HG02840 (cell line): Measurements from ENCODE around the gene ARFGAP2.

Source experiments
- ATAC-seq: cut with Tn5 transposase; IDR thresholded peaks from one replicate; pipeline ENCODE4 v1.9.1; 2021; ENCODE audit warnings: mild to moderate bottlenecking, moderate library complexity, moderate number of reproducible peaks; ENCODE audit not compliant: unreplicated experiment, low FRiP score

The ARFGAP2 gene

DNA sequence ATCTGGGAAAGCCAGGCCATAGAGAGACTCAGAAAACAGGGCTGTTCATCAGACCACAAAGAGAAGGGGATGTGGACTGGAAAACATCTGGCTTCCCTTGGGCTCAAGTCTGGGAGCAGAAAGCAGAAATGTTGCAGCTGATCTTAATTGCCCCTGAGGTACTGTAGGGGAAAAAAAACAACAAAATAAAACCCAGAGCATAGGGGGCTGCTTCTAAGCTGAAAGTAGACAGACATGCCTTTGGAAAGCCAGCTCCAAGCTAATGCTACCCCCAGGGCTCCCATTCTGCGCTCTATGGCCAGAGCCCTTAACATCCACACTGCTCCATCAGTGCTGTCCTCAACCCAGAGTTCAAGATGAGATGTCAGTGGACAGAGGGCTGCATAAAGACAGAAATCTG is 11.6 kb upstream of the ARFGAP2 start:
- no peak for ATAC-seq

DNA sequence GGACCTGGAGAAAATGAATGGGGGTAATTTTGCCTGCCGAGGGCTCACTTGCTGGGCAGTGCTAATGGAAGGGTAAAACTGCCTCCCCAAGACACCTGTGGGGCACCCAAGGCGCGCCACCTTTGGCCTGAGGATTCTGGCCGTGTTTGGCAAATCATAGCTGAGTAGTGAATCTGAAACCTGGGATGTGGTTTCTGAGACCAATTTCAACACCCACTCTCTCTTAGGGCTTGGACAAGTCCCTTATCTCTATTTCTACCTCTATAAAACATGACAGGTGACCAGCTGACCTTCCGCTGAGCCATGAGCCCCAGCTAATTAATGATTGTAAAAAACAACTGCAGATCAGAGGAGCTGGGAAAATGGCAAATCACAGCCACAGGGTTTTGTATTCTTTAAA is 11.0 kb upstream of the ARFGAP2 start:
- no peak for ATAC-seq

- ATAC-seq = no peak
Measured at GRCh38 chr11:47186700-47187695, 10.3 kb upstream of the ARFGAP2 start.

DNA sequence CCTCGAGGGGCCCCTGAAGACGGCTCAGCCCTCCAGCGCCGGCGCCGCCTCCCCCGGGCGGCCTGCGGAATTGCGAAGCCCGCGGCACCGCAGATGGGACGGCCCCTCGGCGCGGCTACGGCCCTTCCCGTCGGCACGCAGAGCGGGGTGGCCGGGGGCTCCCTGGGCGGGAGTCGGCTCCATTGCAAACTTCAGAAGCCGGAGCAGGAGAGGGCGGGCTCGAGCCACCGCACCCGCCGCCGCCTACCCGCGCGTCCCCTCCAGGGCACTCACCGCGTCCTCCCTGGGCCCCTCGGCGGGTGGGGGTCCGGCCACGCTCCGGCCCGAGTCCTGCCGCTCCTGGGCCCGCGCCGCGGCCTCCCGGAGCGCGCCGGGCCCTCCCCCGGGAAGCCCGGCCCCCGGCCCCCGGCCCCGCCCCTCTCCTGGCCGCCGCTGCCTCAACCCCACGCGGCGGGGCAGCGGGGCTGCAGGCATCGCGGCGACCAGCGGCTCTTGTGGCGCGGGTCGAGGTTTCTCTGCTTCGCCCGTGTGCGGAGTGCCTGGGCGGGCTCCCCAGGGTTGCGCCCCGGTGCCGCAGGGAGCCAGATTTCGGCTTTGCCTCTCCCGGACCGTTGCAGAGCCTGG is 9.5 kb upstream of the ARFGAP2 start, which contains the start of gene PACSIN3:
TSS of gene PACSIN3 (minus strand) at position 359 of the 624 bp plus-strand sequence. CDS start 3,707 bp downstream, outside the sequence.
- ATAC-seq = peak; percentile 57

- ATAC-seq = no peak
Measured at GRCh38 chr11:47185305-47186075, 8.8 kb upstream of the ARFGAP2 start.

DNA sequence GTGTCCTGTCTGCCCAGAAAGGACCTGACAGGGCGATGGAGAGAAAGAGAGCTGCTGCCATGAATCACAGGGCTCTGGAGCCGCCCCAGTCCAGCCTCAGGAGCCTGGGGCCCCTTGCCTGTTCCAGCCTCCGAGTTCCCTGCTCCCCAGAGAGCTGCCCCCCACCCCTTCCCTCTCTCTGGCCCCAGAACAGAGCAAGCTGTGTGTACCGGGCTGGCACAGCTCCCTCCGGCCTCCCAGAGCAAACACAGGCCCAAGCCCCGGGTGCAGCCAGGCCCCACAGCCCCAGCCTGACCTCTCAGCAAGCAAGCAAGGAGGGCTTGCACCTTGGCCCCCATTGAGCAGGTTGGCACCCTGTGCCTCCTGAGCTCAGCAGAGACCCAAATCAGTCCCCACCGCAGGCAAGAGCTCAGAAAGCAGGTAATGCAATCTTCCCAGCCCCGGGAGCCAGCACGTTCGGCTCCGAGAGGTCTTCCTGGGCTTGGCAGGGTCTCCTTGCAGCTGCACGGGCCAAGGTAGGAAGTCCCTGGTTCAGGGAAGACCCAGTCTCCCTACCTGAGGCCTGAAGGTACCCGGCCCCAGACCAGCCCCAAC is 8.1 kb upstream of the ARFGAP2 start:
- ATAC-seq = no peak

- no peak for ATAC-seq
Measured at GRCh38 chr11:47183969-47184368, 7.3 kb upstream of the ARFGAP2 start.

GRCh38 chr11:47183031-47183856 is 6.6 kb upstream of the ARFGAP2 start:
- no peak for ATAC-seq

GRCh38 chr11:47182380-47182779 is 5.7 kb upstream of the ARFGAP2 start:
- no peak for ATAC-seq

- no peak for ATAC-seq
Measured at GRCh38 chr11:47181271-47181670, 4.6 kb upstream of the ARFGAP2 start.

DNA sequence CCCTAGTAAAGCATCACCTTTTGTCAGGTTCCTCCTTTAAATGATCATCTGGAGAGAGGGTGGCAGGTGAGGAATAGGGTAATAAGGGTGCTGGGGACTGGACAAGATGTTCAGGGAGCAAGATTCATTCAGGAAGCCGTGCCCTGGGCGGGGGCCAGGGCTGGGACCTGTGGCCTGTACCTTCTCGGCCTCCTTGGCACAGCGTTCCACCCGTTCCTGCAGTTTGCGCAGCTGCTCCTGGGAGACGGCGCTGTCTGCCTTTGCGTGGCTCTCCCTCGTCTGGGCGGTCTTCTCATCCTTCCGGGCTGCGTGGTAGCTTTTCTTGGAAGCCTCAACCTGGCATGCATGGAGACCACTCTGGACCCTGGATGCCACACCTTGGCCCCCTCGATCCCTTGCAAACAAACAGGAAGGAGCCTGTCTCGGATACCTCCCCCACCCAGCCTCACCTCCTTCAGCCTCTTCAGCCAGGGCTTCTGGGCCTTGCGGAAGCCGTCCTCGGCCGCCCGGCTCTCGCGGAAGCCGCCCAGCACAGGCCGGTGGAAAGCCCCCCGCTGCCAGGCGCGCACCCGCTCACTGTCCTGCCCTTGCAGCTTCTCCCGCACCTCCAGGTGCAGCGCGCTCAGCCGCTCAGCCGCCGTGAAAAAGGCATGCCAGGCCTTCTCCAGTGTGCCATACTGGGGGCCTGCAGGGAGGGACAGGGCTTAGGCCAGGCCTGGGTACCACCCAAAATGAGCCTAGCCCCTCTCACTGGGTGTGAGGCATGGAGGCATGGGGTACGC is 3.5 kb upstream of the ARFGAP2 start:
- no peak for ATAC-seq

GRCh38 chr11:47179655-47179991 is 2.9 kb upstream of the ARFGAP2 start:
- no peak for ATAC-seq

DNA sequence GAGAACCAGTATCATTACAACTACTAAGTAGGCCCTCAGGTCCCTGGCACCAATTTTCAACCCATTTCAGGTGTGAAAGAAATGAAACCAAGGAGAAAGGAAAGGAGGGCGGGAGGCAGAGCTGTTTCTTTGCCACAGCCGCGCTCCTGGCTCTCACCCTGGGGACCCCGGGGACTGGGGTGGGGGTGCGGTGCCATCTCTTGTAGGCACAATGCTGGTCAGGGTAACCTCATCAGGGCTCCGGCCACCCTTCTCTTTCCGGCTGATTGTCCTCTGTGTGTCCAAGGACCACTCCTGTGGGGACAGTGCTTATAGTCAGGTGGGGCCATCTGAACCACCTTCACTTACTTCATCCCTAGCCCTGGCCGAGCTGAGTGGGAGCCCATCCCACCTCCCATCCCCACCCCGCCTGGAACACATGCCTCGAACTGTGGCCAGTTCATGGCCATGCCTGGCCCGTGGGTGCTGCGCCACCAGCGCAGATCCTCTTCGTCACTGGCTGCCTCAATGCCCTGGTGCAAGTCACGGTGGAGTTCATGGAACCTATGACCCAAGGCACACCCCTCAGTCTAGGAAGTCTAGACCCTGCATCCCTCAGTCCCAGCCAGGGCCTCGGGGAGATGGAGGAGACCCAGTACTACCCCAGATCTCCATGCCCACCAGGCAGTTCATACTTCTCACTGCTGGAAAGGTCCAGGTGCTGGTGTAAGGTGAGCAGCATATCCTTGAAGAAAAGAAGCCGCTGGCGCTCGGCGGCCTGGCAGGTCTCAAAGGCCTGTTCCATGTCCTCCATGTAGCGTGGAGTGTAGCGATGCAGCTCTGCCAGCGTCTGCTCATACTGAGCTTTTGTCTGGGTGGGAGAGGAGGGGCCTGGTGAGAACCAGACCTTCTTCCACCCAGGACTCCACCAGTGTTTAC is 2.3 kb upstream of the ARFGAP2 start:
- ATAC-seq = no peak

DNA sequence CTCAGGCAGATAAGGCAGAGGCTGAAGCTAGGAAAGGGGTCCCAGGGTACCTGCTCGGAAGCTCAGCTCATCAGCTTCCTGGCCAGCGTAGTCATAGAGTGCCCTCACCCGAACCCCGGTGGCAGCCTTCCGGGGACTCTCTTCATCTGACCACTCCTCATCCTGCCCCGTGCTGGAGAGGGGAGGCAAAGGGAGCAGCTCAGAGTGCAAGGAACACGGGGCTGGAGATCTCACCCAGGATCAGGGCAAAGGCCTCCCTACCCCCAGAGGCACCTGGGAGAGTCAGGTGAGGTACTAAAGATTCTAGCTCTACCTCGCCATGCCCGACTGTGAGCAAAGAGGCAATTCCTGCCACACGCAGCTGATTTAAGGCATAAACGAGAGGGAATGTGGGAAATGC is 1.6 kb upstream of the ARFGAP2 start:
- no peak for ATAC-seq

DNA sequence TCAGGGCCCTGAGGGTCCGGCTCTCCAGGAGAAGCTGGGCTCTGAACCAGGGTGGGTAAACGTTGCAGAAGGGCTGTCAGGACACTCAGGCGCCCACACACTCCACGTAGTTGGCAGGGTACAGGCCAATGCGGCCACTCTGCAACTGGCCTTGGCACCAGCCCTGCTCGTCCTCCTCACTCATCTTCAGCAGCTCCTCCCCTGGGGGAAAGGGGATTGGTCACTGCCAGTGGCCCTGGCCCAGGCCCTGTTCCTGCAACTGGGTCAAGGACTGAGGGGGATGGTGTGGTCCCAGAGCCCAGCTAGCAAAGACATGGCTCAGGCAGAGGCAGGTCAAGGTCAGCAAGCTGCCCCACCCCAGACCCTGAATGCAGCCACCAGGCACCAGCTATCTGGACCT is 1.2 kb upstream of the ARFGAP2 start:
- no peak for ATAC-seq

DNA sequence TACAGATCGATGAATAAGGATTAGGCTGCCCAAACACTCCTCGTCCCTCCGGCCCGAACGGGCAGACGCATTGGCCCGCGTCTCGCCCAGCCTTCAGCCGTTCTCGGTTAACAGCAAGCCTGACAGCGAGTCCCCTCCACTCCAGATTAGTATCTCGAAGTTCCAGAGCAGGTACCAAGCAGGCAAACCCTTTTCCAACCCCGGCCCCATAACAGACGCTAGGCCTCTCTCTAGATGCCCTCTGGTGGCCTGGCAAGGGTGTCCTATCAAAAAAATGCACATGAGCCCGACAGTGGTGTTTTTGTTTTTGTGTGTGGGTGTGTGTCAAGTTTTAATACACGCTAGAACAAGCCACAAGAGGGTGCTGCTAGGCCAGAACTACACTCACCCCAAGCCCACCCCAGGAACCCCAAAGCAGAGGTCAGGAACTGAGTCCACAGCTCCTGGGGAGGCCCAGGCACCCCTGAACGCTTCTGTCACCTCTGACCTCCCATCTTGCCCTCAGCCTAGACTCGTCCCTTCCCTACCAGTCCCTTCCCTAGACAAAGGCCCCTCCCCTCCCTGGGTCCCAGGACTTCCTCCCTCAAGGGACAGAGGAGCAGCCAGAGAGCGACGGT is 658 bp upstream of the ARFGAP2 start:
- peak; percentile 34 for ATAC-seq

GRCh38 chr11:47175746-47176327 is 842 bp downstream of the ARFGAP2 start:
- ATAC-seq = no peak
